H9 (cell line): Measurements from ENCODE around the gene YEATS4. TPM values are rescaled to one million over a fixed set of nuclear protein-coding genes. Genes with fewer than 3 reads are reported as not detected.

Source experiments
- DNase-seq: peaks from one replicate; pipeline ENCODE4 v3.0.0-alpha.2; 2017
- H2AFZ ChIP-seq: one replicate; pipeline ENCODE4 v1.6.1; 2013; ENCODE audit warnings: mild to moderate bottlenecking, low read length, control low read depth, moderate library complexity
- H2AK5ac ChIP-seq: 2 replicates; pipeline ENCODE4 v1.6.1; 2013; ENCODE audit warnings: low read length, control low read depth, mixed read lengths; ENCODE audit not compliant: insufficient read length
- H2BK120ac ChIP-seq: one replicate; pipeline ENCODE4 v1.6.1; 2013; ENCODE audit warnings: low read depth, mild to moderate bottlenecking, low read length, control low read depth, inconsistent platforms; ENCODE audit not compliant: poor library complexity, severe bottlenecking
- H2BK12ac ChIP-seq: 2 replicates; pipeline ENCODE4 v1.6.1; 2013; ENCODE audit warnings: low read length, control low read depth, mixed read lengths, low read depth; ENCODE audit not compliant: insufficient read length
- H2BK15ac ChIP-seq: 2 replicates; pipeline ENCODE4 v1.6.1; 2013; ENCODE audit warnings: low read depth, low read length, control low read depth
- H2BK20ac ChIP-seq: one replicate; pipeline ENCODE4 v1.6.1; 2013; ENCODE audit warnings: low read depth, mild to moderate bottlenecking, low read length, control low read depth, inconsistent platforms; ENCODE audit not compliant: poor library complexity, severe bottlenecking
- H2BK5ac ChIP-seq: 2 replicates; pipeline ENCODE4 v1.6.1; 2013; ENCODE audit warnings: low read length, control low read depth, mixed read lengths; ENCODE audit not compliant: insufficient read length
- H3K14ac ChIP-seq: 2 replicates; pipeline ENCODE4 v1.6.1; 2013; ENCODE audit warnings: low read length, control low read depth; ENCODE audit not compliant: insufficient read depth
- H3K18ac ChIP-seq: 2 replicates; pipeline ENCODE4 v1.6.1; 2013; ENCODE audit warnings: low read depth, mild to moderate bottlenecking, mixed read lengths, low read length, control low read depth; ENCODE audit not compliant: insufficient read length
- H3K23ac ChIP-seq: 2 replicates; pipeline ENCODE4 v1.6.1; 2013; ENCODE audit warnings: low read length, control low read depth, mixed read lengths, low read depth; ENCODE audit not compliant: insufficient read length
- H3K23me2 ChIP-seq: 2 replicates; pipeline ENCODE4 v1.6.1; 2013; ENCODE audit warnings: low read depth, mild to moderate bottlenecking, mixed read lengths, low read length, control low read depth; ENCODE audit not compliant: insufficient read length, poor library complexity, severe bottlenecking
- H3K27ac ChIP-seq: 2 replicates; pipeline ENCODE4 v1.5.1; 2013; ENCODE audit warnings: low read length, control low read depth, mixed read lengths, low read depth; ENCODE audit not compliant: insufficient read length
- H3K27me3 ChIP-seq: 2 replicates; pipeline ENCODE4 v1.6.1; 2013; ENCODE audit warnings: low read length, control low read depth, inconsistent platforms; ENCODE audit not compliant: insufficient read depth
- H3K4ac ChIP-seq: 2 replicates; pipeline ENCODE4 v1.6.1; 2013; ENCODE audit warnings: low read depth, mild to moderate bottlenecking, control low read depth, inconsistent platforms, low read length, moderate library complexity
- H3K4me1 ChIP-seq: 2 replicates; pipeline ENCODE4 v1.6.1; 2013; ENCODE audit warnings: low read length, control low read depth, inconsistent platforms; ENCODE audit not compliant: insufficient read depth
- H3K4me2 ChIP-seq: 2 replicates; pipeline ENCODE4 v1.6.1; 2013; ENCODE audit warnings: low read length, control low read depth, mixed read lengths; ENCODE audit not compliant: insufficient read length, insufficient read depth
- H3K56ac ChIP-seq: 2 replicates; pipeline ENCODE4 v1.6.1; 2013; ENCODE audit warnings: low read depth, mild to moderate bottlenecking, mixed read lengths, low read length, control low read depth; ENCODE audit not compliant: insufficient read length
- H3K79me1 ChIP-seq: 2 replicates; pipeline ENCODE4 v1.6.1; 2013; ENCODE audit warnings: low read depth, mild to moderate bottlenecking, moderate library complexity, low read length, control low read depth, inconsistent platforms; ENCODE audit not compliant: insufficient read depth, poor library complexity, severe bottlenecking
- H3K79me2 ChIP-seq: 2 replicates; pipeline ENCODE4 v1.6.1; 2013; ENCODE audit warnings: low read length, control low read depth, inconsistent platforms; ENCODE audit not compliant: insufficient read depth
- H3K9ac ChIP-seq: 2 replicates; pipeline ENCODE4 v1.6.1; 2013; ENCODE audit warnings: low read length, control low read depth, mixed read lengths; ENCODE audit not compliant: insufficient read length; ENCODE audit errors: extremely low read depth
- H3K9me3 ChIP-seq: one replicate; pipeline ENCODE4 v1.6.1; 2013; ENCODE audit warnings: low read depth, low read length, inconsistent platforms; ENCODE audit not compliant: control insufficient read depth
- H3T11ph ChIP-seq: one replicate; pipeline ENCODE4 v1.6.1; 2013; ENCODE audit warnings: mild to moderate bottlenecking, low read length, control low read depth, inconsistent platforms
- H4K20me1 ChIP-seq: one replicate; pipeline ENCODE4 v1.6.1; 2013; ENCODE audit not compliant: control insufficient read depth, insufficient read length, insufficient read depth
- H4K5ac ChIP-seq: 2 replicates; pipeline ENCODE4 v1.6.1; 2013; ENCODE audit warnings: low read depth, mild to moderate bottlenecking, mixed read lengths, low read length, control low read depth; ENCODE audit not compliant: insufficient read length
- H4K8ac ChIP-seq: replicated peaks from 2 replicates; pipeline ENCODE4 v1.6.1; 2013; ENCODE audit warnings: low read length, control low read depth, mixed read lengths, low read depth; ENCODE audit not compliant: insufficient read length
- H4K91ac ChIP-seq: 2 replicates; pipeline ENCODE4 v1.6.1; 2013; ENCODE audit warnings: low read depth, mild to moderate bottlenecking, moderate library complexity, mixed read lengths, low read length, control low read depth; ENCODE audit not compliant: insufficient read length
- H3K27ac Mint-ChIP-seq, 3 experiments: 2 replicates in 2 of 3; 3 replicates in 1 of 3; pipeline ENCODE4 v1.8.0; 2020 to 2021; ENCODE audit warnings: mixed read lengths in 3 of 3, mild to moderate bottlenecking in 1 of 3, moderate library complexity in 1 of 3
- H3K27me3 Mint-ChIP-seq: 2 replicates; pipeline ENCODE4 v1.8.0; 2021; ENCODE audit warnings: low read depth, mild to moderate bottlenecking, moderate library complexity, mixed read lengths
- H3K36me3 Mint-ChIP-seq, 3 experiments: 2 replicates in 2 of 3; 3 replicates in 1 of 3; pipeline ENCODE4 v1.8.0; 2020 to 2021; ENCODE audit warnings: low read depth in 3 of 3, mixed read lengths in 3 of 3; ENCODE audit not compliant: insufficient read depth in 1 of 3
- H3K4me1 Mint-ChIP-seq, 2 experiments: 2 replicates each; pipeline ENCODE4 v1.8.0; 2020; ENCODE audit warnings: mixed read lengths in 2 of 2
- H3K4me3 Mint-ChIP-seq, 2 experiments: 2 replicates in 1 of 2; 3 replicates in 1 of 2; pipeline ENCODE4 v1.8.0; 2020 to 2021; ENCODE audit warnings: mild to moderate bottlenecking in 2 of 2, mixed read lengths in 2 of 2, moderate library complexity in 1 of 2
- H3K9me3 Mint-ChIP-seq, 2 experiments: 2 replicates in 1 of 2; 3 replicates in 1 of 2; pipeline ENCODE4 v1.8.0; 2020; ENCODE audit warnings: mild to moderate bottlenecking in 2 of 2, mixed read lengths in 2 of 2, moderate library complexity in 1 of 2
- CTCF ChIP-seq: fragments of 200-600 bp; sonication (generic); conservative IDR thresholded peaks from 3 replicates; pipeline ENCODE4 v1.8.0; 2021; ENCODE audit warnings: antibody characterized with exemption, mild to moderate bottlenecking
- WGBS: extraction: QIAGEN DNeasy Blood & Tissue Kit; methylation state at CpG from one replicate; pipeline ENCODE4 v1.1.7; 2013; ENCODE audit warnings: missing lambda C conversion rate, low lambda C conversion rate, mixed read lengths; ENCODE audit not compliant: insufficient read length; ENCODE audit errors: extremely low coverage; 5-methylcytosine and 5-hydroxymethylcytosine counted together
- total RNA-seq: library from RNA; stranded (reverse); gene quantifications from 2 replicates; pipeline ENCODE4 v1.2.1, GENCODE V29; 2021

The YEATS4 gene
- total RNA-seq, 1 experiment from 2014 or later = 35.6 TPM

- H3K27ac ChIP-seq = no peak overlapping the region
- no peak overlapping the region for H2BK20ac ChIP-seq
- no peak overlapping the region for H4K5ac ChIP-seq
- no peak overlapping the region for H4K91ac ChIP-seq
- peaks cover 4% of the 10 kb centered on the region for H3K23me2 ChIP-seq
- H4K8ac ChIP-seq = no peak overlapping the region
- H3K79me1 ChIP-seq = no peaks in the 10 kb centered on the region
- no peak overlapping the region for H3K23ac ChIP-seq
- no peak overlapping the region for H2BK120ac ChIP-seq
- no peak overlapping the region for H3K4me2 ChIP-seq
- H2AK5ac ChIP-seq = no peak overlapping the region
- Mint-ChIP-seq H3K4me1 (peaks cover 47 to 49% of the 10 kb centered on the region in 2 experiments), H3K4me3 (peak overlapping the region in 1 of 2 experiments; percentile 3; a peak in 1 of 5 replicates), H3K27ac (no peak overlapping the region), H3K36me3 (no peaks in the 10 kb centered on the region), H3K9me3 (no peaks in the 10 kb centered on the region), H3K27me3 (no peaks in the 10 kb centered on the region)
- no peak for TF ChIP-seq CTCF
- H2BK12ac ChIP-seq = no peak overlapping the region
- no CpG with 5 or more reads among the region's 6 CpGs for whole genome bisulfite sequencing
- H3K4ac ChIP-seq = no peak overlapping the region
- H3K79me2 ChIP-seq = no peaks in the 10 kb centered on the region
- H2BK5ac ChIP-seq = no peak overlapping the region
- no peak overlapping the region for H2AFZ ChIP-seq
- H3K9ac ChIP-seq = no peak overlapping the region
- no peak overlapping the region for H2BK15ac ChIP-seq
- no peaks in the 10 kb centered on the region for H3K9me3 ChIP-seq
- no peak for DNase-seq
- H3K27me3 ChIP-seq = no peaks in the 10 kb centered on the region
- H4K20me1 ChIP-seq = no peaks in the 10 kb centered on the region
- no peak overlapping the region for H3K14ac ChIP-seq
- H3K18ac ChIP-seq = no peak overlapping the region
- no peak overlapping the region for H3T11ph ChIP-seq
- peaks cover 12% of the 10 kb centered on the region; the same call in 1 of the 2 replicates for H3K4me1 ChIP-seq
- no peak overlapping the region for H3K56ac ChIP-seq
These were observed 26.7 kb upstream of the YEATS4 start for GRCh38 chr12:69332815-69333358.
